ENCODE results near the gene ADCK2.
"Not testable (repeated sequence)": the region's sequence is repeated elsewhere in the genome, so short reads cannot be mapped to it uniquely, and the experiment has no call there.

ADCK2 gene

DNA sequence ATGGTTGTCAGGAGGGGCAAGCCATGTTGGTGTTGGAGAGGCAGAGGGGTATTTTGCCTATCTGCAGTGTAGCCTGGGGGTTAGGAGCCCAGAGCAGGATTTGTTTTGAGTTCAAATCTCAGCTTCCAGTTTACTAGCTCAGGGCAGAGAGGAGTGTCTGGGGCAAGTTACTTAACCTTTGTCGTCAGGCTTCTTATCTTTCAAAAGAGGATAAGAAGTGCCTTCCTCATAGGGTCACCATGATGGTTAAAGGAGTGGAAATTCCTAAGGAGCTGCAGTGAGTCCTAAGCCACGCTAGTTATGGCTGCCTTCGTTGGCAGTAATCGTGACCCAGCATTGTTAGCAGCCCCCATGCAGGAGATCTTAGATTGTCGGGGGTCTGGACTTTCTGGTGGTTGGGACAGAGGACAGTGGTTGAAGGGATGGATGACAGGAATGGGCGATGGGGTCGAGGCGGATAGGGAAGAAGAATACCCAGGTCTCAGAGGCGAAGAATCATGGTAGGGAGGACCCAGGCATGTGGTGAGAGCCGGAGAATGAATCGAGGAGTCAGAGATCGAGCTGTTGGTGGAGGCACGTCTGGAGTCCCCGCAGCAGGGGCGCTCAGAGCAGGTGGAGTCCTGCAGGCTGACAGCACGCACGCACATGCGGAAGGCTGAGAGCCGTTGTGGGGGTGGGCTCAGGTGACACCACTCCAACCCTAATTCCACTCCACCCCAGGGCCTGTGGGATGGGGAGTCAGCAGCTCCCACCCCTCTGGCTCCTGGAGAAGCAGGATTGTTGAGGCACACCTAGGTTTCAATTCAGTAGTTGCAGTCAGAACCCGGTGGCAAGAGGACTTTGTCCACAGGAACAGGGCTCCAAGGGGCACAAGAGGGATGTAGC is 11.6 kb downstream of the ADCK2 start:
- H3K27me3 ChIP-seq (ENCODE audit: low read depth): no peaks in the 10 kb centered on the region
- H3K4me1 ChIP-seq: no peaks in the 10 kb centered on the region
- no peak overlapping the region for H3K4me3 ChIP-seq
- H3K36me3 ChIP-seq (replicated peaks): peaks cover 19% of the 10 kb centered on the region
- in situ Hi-C loops (cut with MboI; ENCODE audit: low sequenced_read_pairs): no loop called here
- H3K9me3 ChIP-seq: no peaks in the 10 kb centered on the region
- no peak for DNase-seq (ENCODE audit: low spot score in 2 of 2)

- H3K27me3 ChIP-seq (ENCODE audit: low read depth): no peaks in the 10 kb centered on the region
- no peak for DNase-seq (ENCODE audit: low spot score in 2 of 2)
- in situ Hi-C loops (cut with MboI; ENCODE audit: low sequenced_read_pairs): no loop called here
- no peak overlapping the region for H3K4me3 ChIP-seq
- peaks cover 16% of the 10 kb centered on the region for H3K36me3 ChIP-seq (replicated peaks)
- H3K9me3 ChIP-seq: no peaks in the 10 kb centered on the region
- no peaks in the 10 kb centered on the region for H3K4me1 ChIP-seq
These were observed 12.8 kb downstream of the ADCK2 start for GRCh38 chr7:140685407-140686087.

- Histone ChIP-seq H3K9me3 (no peaks in the 10 kb centered on the region), H3K36me3 (replicated peaks) (peaks cover 21% of the 10 kb centered on the region), H3K27me3 (ENCODE audit: low read depth) (no peaks in the 10 kb centered on the region), H3K4me3 (no peak overlapping the region), H3K4me1 (no peaks in the 10 kb centered on the region)
- in situ Hi-C loops (cut with MboI; ENCODE audit: low sequenced_read_pairs): no loop called here
- no peak for DNase-seq (ENCODE audit: low spot score in 2 of 2)
These were observed 14.2 kb downstream of the ADCK2 start for GRCh38 chr7:140686921-140687320.

GRCh38 chr7:140688341-140688740 is 15.6 kb downstream of the ADCK2 start:
- H3K36me3 ChIP-seq (replicated peaks): peaks cover 26% of the 10 kb centered on the region
- DNase-seq (ENCODE audit: low spot score in 2 of 2): no peak
- H3K27me3 ChIP-seq (ENCODE audit: low read depth): no peaks in the 10 kb centered on the region
- no peaks in the 10 kb centered on the region for H3K9me3 ChIP-seq
- in situ Hi-C loops (cut with MboI; ENCODE audit: low sequenced_read_pairs): no loop called here
- H3K4me3 ChIP-seq: no peak overlapping the region
- H3K4me1 ChIP-seq: no peaks in the 10 kb centered on the region

GRCh38 chr7:140689199-140690152 is 16.7 kb downstream of the ADCK2 start:
- Histone ChIP-seq H3K9me3 (no peaks in the 10 kb centered on the region), H3K4me1 (no peaks in the 10 kb centered on the region), H3K36me3 (replicated peaks) (peaks cover 26% of the 10 kb centered on the region), H3K4me3 (no peak overlapping the region), H3K27me3 (ENCODE audit: low read depth) (no peaks in the 10 kb centered on the region)
- no peak for DNase-seq (ENCODE audit: low spot score in 2 of 2)
- in situ Hi-C loops (cut with MboI; ENCODE audit: low sequenced_read_pairs): no loop called here

DNA sequence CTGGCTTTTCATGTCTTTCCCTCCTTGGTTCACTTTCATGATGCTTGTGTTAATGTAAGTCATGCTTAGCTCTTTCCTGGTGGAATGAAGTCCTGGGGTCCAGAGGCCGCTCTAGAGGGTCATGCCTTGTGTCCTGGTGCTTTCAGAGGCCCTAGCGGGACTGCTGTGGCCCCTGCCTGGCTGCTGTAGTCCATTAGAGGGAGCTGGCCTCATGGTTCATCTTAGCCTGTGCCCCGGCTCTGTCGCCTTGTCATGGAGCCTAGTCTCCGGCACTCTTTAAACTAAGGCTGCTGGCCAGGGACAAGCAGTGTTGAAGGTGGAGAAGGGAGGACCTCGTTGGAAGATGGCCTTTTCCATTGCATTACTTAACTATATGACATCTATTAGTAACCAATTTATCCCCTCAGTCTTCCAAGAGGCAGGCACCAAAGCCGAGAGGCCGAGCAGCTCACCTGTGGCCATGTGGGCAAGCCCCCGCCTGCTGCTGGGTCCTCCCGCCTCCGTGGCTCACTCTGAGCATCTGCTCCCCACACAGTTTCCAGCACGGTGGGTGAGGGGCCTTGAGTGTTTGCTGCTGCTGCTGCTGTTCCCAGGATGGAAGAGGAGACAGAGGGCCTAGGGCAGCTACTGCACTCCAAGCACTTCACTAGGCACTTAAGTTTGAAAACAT is 18.8 kb downstream of the ADCK2 start:
- in situ Hi-C loops (cut with MboI; ENCODE audit: low sequenced_read_pairs): no loop called here
- Histone ChIP-seq H3K36me3 (replicated peaks) (peaks cover 24% of the 10 kb centered on the region), H3K4me3 (no peak overlapping the region)

DNA sequence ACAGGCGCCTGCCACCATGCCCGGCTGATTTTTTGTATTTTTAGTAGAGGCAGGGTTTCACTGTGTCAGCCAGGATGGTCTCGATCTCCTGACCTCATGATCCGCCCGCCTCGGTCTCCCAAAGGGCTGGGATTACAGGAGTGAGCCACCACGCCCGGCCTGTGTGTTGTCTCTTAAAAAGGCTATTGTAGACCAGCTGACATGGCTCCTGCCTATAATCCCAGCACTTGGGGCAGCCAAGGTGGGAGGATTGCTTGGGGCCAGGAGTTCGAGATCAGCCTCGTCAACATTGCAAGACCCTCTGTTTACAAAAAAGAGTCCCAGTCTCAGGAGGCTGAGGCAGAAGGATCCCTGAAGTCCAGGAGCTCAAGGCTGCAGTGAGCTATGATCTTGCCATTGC is 21.1 kb downstream of the ADCK2 start:
- H3K4me3 ChIP-seq; DNase-seq (ENCODE audit: low spot score in 2 of 2); H3K9me3 ChIP-seq; H3K27me3 ChIP-seq (ENCODE audit: low read depth); in situ Hi-C loops (cut with MboI; ENCODE audit: low sequenced_read_pairs): not testable (repeated sequence)
- Histone ChIP-seq H3K36me3 (replicated peaks) (peaks cover 21% of the 10 kb centered on the region), H3K4me1 (peaks cover 15% of the 10 kb centered on the region)

More for the DNA sequence above, 18.8 kb downstream of the ADCK2 start:
- no peaks in the 10 kb centered on the region for H3K27me3 ChIP-seq (ENCODE audit: low read depth)
- peaks cover 4% of the 10 kb centered on the region; the same call in 1 of the 2 replicates for H3K4me1 ChIP-seq
- no peak for DNase-seq (ENCODE audit: low spot score in 2 of 2)
- H3K9me3 ChIP-seq: no peaks in the 10 kb centered on the region

GRCh38 chr7:140694592-140694991 is 21.8 kb downstream of the ADCK2 start:
- peaks cover 18% of the 10 kb centered on the region for H3K36me3 ChIP-seq (replicated peaks)
- DNase-seq (ENCODE audit: low spot score in 2 of 2): no peak
- H3K9me3 ChIP-seq: no peaks in the 10 kb centered on the region
- H3K4me3 ChIP-seq: no peak overlapping the region
- in situ Hi-C loops (cut with MboI; ENCODE audit: low sequenced_read_pairs): no loop called here
- no peaks in the 10 kb centered on the region for H3K27me3 ChIP-seq (ENCODE audit: low read depth)
- peaks cover 15% of the 10 kb centered on the region for H3K4me1 ChIP-seq

DNA sequence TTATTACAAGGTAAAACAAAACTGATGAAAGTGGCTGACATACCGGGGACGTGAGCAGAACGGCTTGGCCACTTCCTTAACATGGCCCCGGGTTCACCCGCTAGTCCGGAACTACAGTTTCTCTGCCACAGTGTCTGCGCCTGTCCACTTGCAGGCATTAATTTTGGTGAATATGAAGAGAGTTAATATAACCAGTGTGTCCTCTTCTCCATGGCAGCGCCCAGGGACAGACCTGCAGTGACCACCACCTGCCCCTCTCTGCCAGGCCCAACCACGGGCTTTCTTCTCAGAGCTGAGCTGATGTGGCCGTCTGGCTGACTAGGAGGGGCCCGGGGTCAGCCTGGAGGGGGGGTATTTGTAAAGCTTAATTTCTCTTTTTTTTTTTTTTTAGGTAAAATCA is 22.6 kb downstream of the ADCK2 start:
- Histone ChIP-seq H3K27me3 (ENCODE audit: low read depth) (no peaks in the 10 kb centered on the region), H3K9me3 (no peaks in the 10 kb centered on the region), H3K4me3 (no peak overlapping the region), H3K36me3 (replicated peaks) (peaks cover 15% of the 10 kb centered on the region), H3K4me1 (peaks cover 15% of the 10 kb centered on the region)
- in situ Hi-C loops (cut with MboI; ENCODE audit: low sequenced_read_pairs): no loop called here
- no peak for DNase-seq (ENCODE audit: low spot score in 2 of 2)

GRCh38 chr7:140696024-140696679 is 23.4 kb downstream of the ADCK2 start:
- H3K27me3 ChIP-seq (ENCODE audit: low read depth): no peaks in the 10 kb centered on the region
- peaks cover 13% of the 10 kb centered on the region for H3K36me3 ChIP-seq (replicated peaks)
- no peaks in the 10 kb centered on the region for H3K9me3 ChIP-seq
- in situ Hi-C loops (cut with MboI; ENCODE audit: low sequenced_read_pairs): no loop called here
- peaks cover 15% of the 10 kb centered on the region for H3K4me1 ChIP-seq
- DNase-seq (ENCODE audit: low spot score in 2 of 2): peak in 1 of 2 experiments; percentile 97
- H3K4me3 ChIP-seq: peak overlapping the region; percentile 78

- H3K9me3 ChIP-seq: no peaks in the 10 kb centered on the region
- in situ Hi-C loops (cut with MboI; ENCODE audit: low sequenced_read_pairs): no loop called here
- peak within 1 kb of the TSS; percentile 78 for H3K4me3 ChIP-seq
- no peaks in the 10 kb centered on the region for H3K27me3 ChIP-seq (ENCODE audit: low read depth)
- DNase-seq (ENCODE audit: low spot score in 2 of 2): peak; percentile 79 to 86
- peaks cover 6% of the 10 kb centered on the region for H3K36me3 ChIP-seq (replicated peaks)
- H3K4me1 ChIP-seq: peaks cover 17% of the 10 kb centered on the region
These were observed 24.1 kb downstream of the ADCK2 start, which contains the start of gene NDUFB2 for GRCh38 chr7:140696680-140697446. NDUFB2 (plus strand) TSS chr7:140696708; CDS start chr7:140696745, 37 bp downstream.

All from HAP-1 (cell line).